BLaER1 (cell line): Measurements from ENCODE around the gene SHANK1.
A peak's percentile ranks its signal among the peaks of the same experiment; 100 is the strongest.

Experiments used
- H3K27ac ChIP-seq: shearing (Covaris generic); formaldehyde crosslinking; 2 replicates; pipeline ENCODE4 v1.8.1; 2022
- H3K27me3 ChIP-seq: shearing (Covaris generic); formaldehyde crosslinking; 2 replicates; pipeline ENCODE4 v1.8.1; 2022
- H3K36me3 ChIP-seq: shearing (Covaris generic); formaldehyde crosslinking; 2 replicates; pipeline ENCODE4 v1.8.1; 2022
- H3K4me1 ChIP-seq: shearing (Covaris generic); formaldehyde crosslinking; 2 replicates; pipeline ENCODE4 v1.8.1; 2022
- H3K4me2 ChIP-seq: shearing (Covaris generic); formaldehyde crosslinking; 2 replicates; pipeline ENCODE4 v1.8.1; 2022
- H3K4me3 ChIP-seq: shearing (Covaris generic); formaldehyde crosslinking; 2 replicates; pipeline ENCODE4 v1.8.1; 2022
- H3K9ac ChIP-seq: shearing (Covaris generic); formaldehyde crosslinking; 2 replicates; pipeline ENCODE4 v1.8.1; 2022
- H3K9me3 ChIP-seq: shearing (Covaris generic); formaldehyde crosslinking; 2 replicates; pipeline ENCODE4 v1.8.1; 2022
- H4K20me1 ChIP-seq: shearing (Covaris generic); formaldehyde crosslinking; 2 replicates; pipeline ENCODE4 v1.8.1; 2022
- Cebpa-rat ChIP-seq: shearing (Covaris generic); IDR thresholded peaks from 2 replicates; pipeline ENCODE4 v1.8.1; 2022

SHANK1 gene

GRCh38 chr19:50695251-50696093 lies 24.1 kb downstream of the SHANK1 start:
- Histone ChIP-seq H3K9ac (no peak overlapping the region), H3K4me2 (peak overlapping the region; percentile 80), H3K36me3 (peaks cover 56% of the 10 kb centered on the region), H3K9me3 (no peaks in the 10 kb centered on the region), H3K27me3 (peaks cover 23% of the 10 kb centered on the region), H3K27ac (no peak overlapping the region), H3K4me1 (peaks cover 13% of the 10 kb centered on the region), H3K4me3 (no peak overlapping the region), H4K20me1 (peaks cover 98% of the 10 kb centered on the region)
- TF ChIP-seq Cebpa-rat, result no peak

- TF ChIP-seq Cebpa-rat, result no peak
- Histone ChIP-seq H4K20me1 (peaks cover 98% of the 10 kb centered on the region), H3K4me2 (no peak overlapping the region; the same call in 1 of the 2 replicates), H3K27ac (no peak overlapping the region), H3K4me3 (no peak overlapping the region), H3K9me3 (no peaks in the 10 kb centered on the region), H3K36me3 (peaks cover 57% of the 10 kb centered on the region), H3K9ac (no peak overlapping the region), H3K4me1 (peaks cover 13% of the 10 kb centered on the region), H3K27me3 (peaks cover 23% of the 10 kb centered on the region)
These were observed 24.8 kb downstream of the SHANK1 start for GRCh38 chr19:50694815-50695145.

GRCh38 chr19:50693064-50693975 lies 26.3 kb downstream of the SHANK1 start:
- TF ChIP-seq Cebpa-rat, result no peak

GRCh38 chr19:50690439-50690838 lies 29.2 kb downstream of the SHANK1 start:
- peaks cover 97% of the 10 kb centered on the region for H4K20me1 ChIP-seq
- no peak overlapping the region for H3K4me3 ChIP-seq
- peaks cover 1% of the 10 kb centered on the region for H3K4me1 ChIP-seq
- TF ChIP-seq Cebpa-rat, result no peak
- H3K36me3 ChIP-seq, result peaks cover 72% of the 10 kb centered on the region
- H3K4me2 ChIP-seq, result no peak overlapping the region
- H3K27ac ChIP-seq, result no peak overlapping the region
- no peaks in the 10 kb centered on the region for H3K9me3 ChIP-seq
- peaks cover 16% of the 10 kb centered on the region for H3K27me3 ChIP-seq
- H3K9ac ChIP-seq, result no peak overlapping the region

More at GRCh38 chr19:50693064-50693975, 26.3 kb downstream of the SHANK1 start:
- no peaks in the 10 kb centered on the region for H3K9me3 ChIP-seq
- no peak overlapping the region for H3K9ac ChIP-seq
- H3K36me3 ChIP-seq, result peaks cover 60% of the 10 kb centered on the region
- H3K27ac ChIP-seq, result no peak overlapping the region
- H3K4me1 ChIP-seq, result peaks cover 13% of the 10 kb centered on the region
- H3K4me2 ChIP-seq, result no peak overlapping the region
- peaks cover 97% of the 10 kb centered on the region for H4K20me1 ChIP-seq
- H3K27me3 ChIP-seq, result peaks cover 23% of the 10 kb centered on the region
- no peak overlapping the region for H3K4me3 ChIP-seq

GRCh38 chr19:50688766-50689165 lies 30.8 kb downstream of the SHANK1 start:
- Histone ChIP-seq H3K4me1 (no peaks in the 10 kb centered on the region), H3K27ac (no peak overlapping the region)

GRCh38 chr19:50686310-50687032 lies 33.1 kb downstream of the SHANK1 start:
- Histone ChIP-seq H3K27ac (no peak overlapping the region), H3K27me3 (no peaks in the 10 kb centered on the region), H3K36me3 (peaks cover 100% of the 10 kb centered on the region), H3K4me3 (no peak overlapping the region), H3K4me2 (no peak overlapping the region), H3K9me3 (no peaks in the 10 kb centered on the region), H4K20me1 (peaks cover 87% of the 10 kb centered on the region), H3K9ac (no peak overlapping the region), H3K4me1 (no peaks in the 10 kb centered on the region)
- no peak for TF ChIP-seq Cebpa-rat

More at GRCh38 chr19:50688766-50689165, 30.8 kb downstream of the SHANK1 start:
- Histone ChIP-seq H3K4me2 (no peak overlapping the region), H3K9me3 (no peaks in the 10 kb centered on the region), H3K36me3 (peaks cover 89% of the 10 kb centered on the region), H4K20me1 (peaks cover 99% of the 10 kb centered on the region), H3K9ac (no peak overlapping the region), H3K4me3 (no peak overlapping the region), H3K27me3 (peaks cover 5% of the 10 kb centered on the region; the same call in 1 of the 2 replicates)
- TF ChIP-seq Cebpa-rat, result no peak

- 0 out of 2 replicates have a peak overlapping the region, but pooled peaks have one; percentile 18 for H3K27ac ChIP-seq
- H3K4me3 ChIP-seq, result no peak overlapping the region
- H3K36me3 ChIP-seq, result peaks cover 83% of the 10 kb centered on the region
- H3K9me3 ChIP-seq, result no peaks in the 10 kb centered on the region
- H3K4me2 ChIP-seq, result peak overlapping the region; percentile 63
- peaks cover 14% of the 10 kb centered on the region for H3K4me1 ChIP-seq
- peaks cover 41% of the 10 kb centered on the region for H4K20me1 ChIP-seq
- H3K9ac ChIP-seq, result no peak overlapping the region
- no peaks in the 10 kb centered on the region for H3K27me3 ChIP-seq
- no peak for TF ChIP-seq Cebpa-rat
These were observed 40.2 kb downstream of the SHANK1 start for GRCh38 chr19:50679177-50680125.

GRCh38 chr19:50678323-50678722 lies 41.3 kb downstream of the SHANK1 start:
- no peak for TF ChIP-seq Cebpa-rat

GRCh38 chr19:50677636-50678035 lies 42.0 kb downstream of the SHANK1 start:
- Histone ChIP-seq H3K9me3 (no peaks in the 10 kb centered on the region), H4K20me1 (peaks cover 41% of the 10 kb centered on the region), H3K36me3 (peaks cover 80% of the 10 kb centered on the region), H3K4me2 (no peak overlapping the region), H3K27ac (no peak overlapping the region), H3K27me3 (no peaks in the 10 kb centered on the region), H3K4me3 (no peak overlapping the region), H3K9ac (no peak overlapping the region), H3K4me1 (peaks cover 14% of the 10 kb centered on the region)
- no peak for TF ChIP-seq Cebpa-rat

More at GRCh38 chr19:50678323-50678722, 41.3 kb downstream of the SHANK1 start:
- Histone ChIP-seq H3K9me3 (no peaks in the 10 kb centered on the region), H3K27me3 (no peaks in the 10 kb centered on the region), H3K27ac (no peak overlapping the region), H3K4me2 (no peak overlapping the region), H3K9ac (no peak overlapping the region), H3K4me1 (peaks cover 14% of the 10 kb centered on the region), H3K4me3 (no peak overlapping the region), H3K36me3 (peaks cover 80% of the 10 kb centered on the region), H4K20me1 (peaks cover 41% of the 10 kb centered on the region)
